Lung (tissue), 12 donors: Measurements from ENCODE around the gene TCEA3. TPM values are rescaled to one million over a fixed set of nuclear protein-coding genes. Genes with fewer than 3 reads are reported as not detected.

Experiments used
- ATAC-seq: fragments of 200-7000 bp; cut with Tn5 transposase; one replicate; pipeline ENCODE4 v1.9.1; 2020; ENCODE audit warnings: moderate number of reproducible peaks; ENCODE audit not compliant: insufficient read depth, low FRiP score
- DNase-seq, 3 donors: peaks; one replicate each; pipeline ENCODE4 v3.0.0-alpha.2; 2013 to 2017
- H3K27ac ChIP-seq, 2 donors: one replicate each; pipeline ENCODE4 v1.5.1; 2013; ENCODE audit warnings: mild to moderate bottlenecking in 2 of 2, moderate library complexity in 2 of 2, control low read depth in 1 of 2, inconsistent platforms in 1 of 2, low read depth in 1 of 2, low read length in 1 of 2
- H3K27me3 ChIP-seq, 3 donors: one replicate each; pipeline ENCODE4 v1.5.1; 2013; ENCODE audit warnings: low read length in 2 of 3; ENCODE audit not compliant: control insufficient read depth in 3 of 3, insufficient read depth in 3 of 3
- H3K36me3 ChIP-seq, 4 donors: one replicate each; pipeline ENCODE4 v1.5.1; 2013; ENCODE audit warnings: low read length in 4 of 4, mild to moderate bottlenecking in 1 of 4, moderate library complexity in 1 of 4; ENCODE audit not compliant: control insufficient read depth in 4 of 4, insufficient read depth in 4 of 4
- H3K4me1 ChIP-seq, 5 donors: one replicate each; pipeline ENCODE4 v1.5.1; 2013; ENCODE audit warnings: low read length in 5 of 5, mild to moderate bottlenecking in 2 of 5, moderate library complexity in 1 of 5; ENCODE audit not compliant: control insufficient read depth in 5 of 5, insufficient read depth in 5 of 5
- H3K4me3 ChIP-seq: one replicate; pipeline ENCODE4 v1.5.1; 2013; ENCODE audit warnings: mild to moderate bottlenecking, control low read depth, moderate library complexity
- H3K9ac ChIP-seq, 2 donors: one replicate each; pipeline ENCODE4 v1.5.1; 2013; ENCODE audit warnings: low read length in 2 of 2, control low read depth in 1 of 2; ENCODE audit not compliant: insufficient read depth in 1 of 2
- H3K9me3 ChIP-seq, 4 donors: one replicate each; pipeline ENCODE4 v1.5.1; 2013; ENCODE audit warnings: low read length in 3 of 4, mild to moderate bottlenecking in 1 of 4, moderate library complexity in 1 of 4; ENCODE audit not compliant: control insufficient read depth in 4 of 4, insufficient read depth in 3 of 4
- CTCF ChIP-seq: IDR thresholded peaks from 2 replicates; pipeline ENCODE4 v1.5.1; 2012; ENCODE audit warnings: mild to moderate bottlenecking; ENCODE audit errors: control extremely low read depth, extremely low read depth
- WGBS, 2 donors: extraction: QIAGEN DNeasy Blood & Tissue Kit; methylation state at CpG; one replicate each; pipeline ENCODE4 v1.1.7; 2013; 5-methylcytosine and 5-hydroxymethylcytosine counted together
- polyA plus RNA-seq, 2 donors: library from polyadenylated mRNA; stranded (reverse); fragments of 200-250 nt; gene quantifications; one replicate each; pipeline ENCODE4 v1.2.1, GENCODE V29; 2013
- total RNA-seq, 2 donors: library from RNA; depleted of rRNA in 1 of 2; stranded (reverse); fragments of >200 nt in 1 of 2; gene quantifications; one replicate each; pipeline ENCODE4 v1.2.1, GENCODE V29; 2014 to 2021
- donor health status: control.
- donor health status: control.
- donor health status: Bipolar disorder and iron deficiency.
- donor health status: healthy.
- donor health status: DM: yes; HTN: yes; CAD: no.

Gene TCEA3
- total and polyA plus RNA-seq, 4 donors: 10.3 to 37.5 (median 29.9) TPM

GRCh38 chr1:23339632-23340031, 84.9 kb downstream of the TCEA3 start:
- DNase-seq (no peak), ATAC-seq (no peak)
- TF ChIP-seq CTCF: no peak
- Histone ChIP-seq H3K9me3 (no peaks in the 10 kb centered on the region), H3K27ac (no peak overlapping the region), H3K9ac (peak overlapping the region in 1 of 2 donors; percentile 37), H3K4me3 (no peak overlapping the region), H3K36me3 (peaks cover 5 to 22% (median 10%) of the 10 kb centered on the region in 4 donors), H3K27me3 (no peaks in the 10 kb centered on the region), H3K4me1 (peaks cover 0 to 42% (median 18%) of the 10 kb centered on the region in 5 donors)
- 70 to 78% methylated on average over 4 of the region's 4 CpGs for WGBS, 2 donors

DNA sequence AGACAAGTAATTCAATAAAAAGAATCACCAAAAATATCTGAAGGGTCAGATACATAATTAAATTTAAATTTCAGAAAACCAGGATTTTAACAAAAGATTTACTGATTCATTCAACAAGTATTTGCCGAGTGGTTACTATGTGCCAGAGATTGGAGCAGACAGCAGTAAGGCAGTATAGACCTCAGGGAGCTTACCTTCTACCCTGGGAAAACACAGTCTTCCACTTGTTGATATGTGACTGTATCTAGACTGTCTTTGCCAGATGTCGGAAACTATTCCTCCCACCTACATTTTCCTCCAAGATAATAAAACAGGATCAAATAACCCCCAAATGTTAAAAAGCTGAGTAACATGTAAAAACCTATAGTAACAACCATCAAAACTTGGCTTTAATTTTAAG, 86.7 kb downstream of the TCEA3 start:
- Histone ChIP-seq H3K9ac (no peak overlapping the region), H3K4me1 (peaks cover 0 to 40% (median 18%) of the 10 kb centered on the region in 5 donors), H3K9me3 (no peaks in the 10 kb centered on the region), H3K36me3 (peaks cover 5 to 37% (median 18%) of the 10 kb centered on the region in 4 donors), H3K4me3 (no peak overlapping the region), H3K27ac (no peak overlapping the region), H3K27me3 (no peaks in the 10 kb centered on the region)
- ATAC-seq (no peak), DNase-seq (no peak)
- WGBS, 2 donors: 93% methylated on average over 2 of the region's 2 CpGs
- no peak for TF ChIP-seq CTCF

DNA sequence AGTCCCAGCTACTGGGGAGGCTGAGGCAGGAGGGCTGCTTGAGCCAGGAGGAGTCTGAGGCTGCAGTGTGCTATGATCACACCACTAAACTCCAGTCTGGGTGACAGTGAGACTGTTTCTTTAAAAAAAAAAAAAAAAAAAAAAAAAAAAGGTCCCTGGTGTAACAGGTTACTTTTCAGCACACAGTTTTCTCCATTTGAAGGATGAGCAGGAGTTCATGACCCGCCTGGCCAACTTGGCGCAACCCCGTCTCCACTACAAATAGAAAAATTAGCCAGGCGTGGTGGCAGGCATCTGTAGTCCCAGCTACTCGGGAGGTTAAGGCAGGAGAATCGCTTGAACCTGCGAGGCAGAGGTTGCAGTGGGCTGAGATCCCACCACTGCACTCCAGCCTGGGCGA, 92.8 kb downstream of the TCEA3 start:
- H3K27me3 ChIP-seq: no peaks in the 10 kb centered on the region
- no peak for ATAC-seq
- H3K9ac ChIP-seq: no peak overlapping the region
- H3K27ac ChIP-seq: no peak overlapping the region
- peaks cover 22 to 66% (median 35%) of the 10 kb centered on the region in 4 donors for H3K36me3 ChIP-seq
- DNase-seq: no peak
- no peaks in the 10 kb centered on the region for H3K4me1 ChIP-seq
- no peak for TF ChIP-seq CTCF
- no peak overlapping the region for H3K4me3 ChIP-seq
- no peaks in the 10 kb centered on the region for H3K9me3 ChIP-seq
- WGBS, 2 donors: 94 to 95% methylated on average over 8 of the region's 8 CpGs

Other genes starting within 250 kb of the TCEA3 start
- under 1 TPM in 1 of 2 donors, not detected in 1; 0.18 TPM for gene HTR1D, start 207.2 kb downstream of the TCEA3 start, total RNA-seq
- under 1 TPM; 0.25 to 0.30 TPM for gene HTR1D, start 207.2 kb downstream of the TCEA3 start, polyA plus RNA-seq
- gene HNRNPR, start 80.5 kb downstream of the TCEA3 start, total RNA-seq: 100 to 1,000 TPM; 112 to 147 TPM
- 10 to 100 TPM; 54.2 to 77.8 TPM for gene HNRNPR, start 80.5 kb downstream of the TCEA3 start, polyA plus RNA-seq
- 10 to 100 TPM in 1 of 2 donors, 1 to 10 TPM in 1; 8.9 to 30.9 TPM for gene ZNF436, start 54.9 kb downstream of the TCEA3 start, total RNA-seq
- 1 to 10 TPM; 2.1 to 4.2 TPM for gene ZNF436, start 54.9 kb downstream of the TCEA3 start, polyA plus RNA-seq
- gene ASAP3, start 59.4 kb upstream of the TCEA3 start, total RNA-seq: 10 to 100 TPM; 34.7 to 38.1 TPM
- gene ASAP3, start 59.4 kb upstream of the TCEA3 start, polyA plus RNA-seq: 10 to 100 TPM; 16.9 to 25.3 TPM
- 1 to 10 TPM; 1.7 to 4.9 TPM for gene E2F2, start 106.5 kb upstream of the TCEA3 start, total RNA-seq
- 1 to 10 TPM in 1 of 2 donors, under 1 TPM in 1; 0.83 to 1.2 TPM for gene E2F2, start 106.5 kb upstream of the TCEA3 start, polyA plus RNA-seq
- gene ID3, start 134.8 kb upstream of the TCEA3 start, total RNA-seq: 100 to 1,000 TPM; 119 to 192 TPM
- gene ID3, start 134.8 kb upstream of the TCEA3 start, polyA plus RNA-seq: 100 to 1,000 TPM; 134 to 275 TPM